Cardiac septum (tissue), 1 donor: ENCODE measurements around the gene MED1. TPM values are rescaled to one million over a fixed set of nuclear protein-coding genes. Genes with fewer than 3 reads are reported as not detected.
"Not testable (repeated sequence)": the region's sequence is repeated elsewhere in the genome, so short reads cannot be mapped to it uniquely, and the experiment has no call there.

Experiments used
- DNase-seq: peaks from one replicate; pipeline ENCODE4 v3.0.0-alpha.2; 2020; ENCODE audit warnings: low spot score
- intact Hi-C: fragments of 100-400 bp; cut with DNase I; formaldehyde crosslinking; loops from one replicate; pipeline ENCODE4 v1.14.0; 2022
- total RNA-seq: library from RNA; stranded (reverse); fragmentation: NEBNext Ultra II Directional; extraction: Animal tissue kit (Norgen Biotek cat#: 25700); gene quantifications from one replicate; pipeline ENCODE4 v1.2.1, GENCODE V29; 2021
- donor health status: DM: no; HTN: no; CAD: no.

MED1 gene
- total RNA-seq, 1 donor from 2014 or later: 24.2 TPM

DNA sequence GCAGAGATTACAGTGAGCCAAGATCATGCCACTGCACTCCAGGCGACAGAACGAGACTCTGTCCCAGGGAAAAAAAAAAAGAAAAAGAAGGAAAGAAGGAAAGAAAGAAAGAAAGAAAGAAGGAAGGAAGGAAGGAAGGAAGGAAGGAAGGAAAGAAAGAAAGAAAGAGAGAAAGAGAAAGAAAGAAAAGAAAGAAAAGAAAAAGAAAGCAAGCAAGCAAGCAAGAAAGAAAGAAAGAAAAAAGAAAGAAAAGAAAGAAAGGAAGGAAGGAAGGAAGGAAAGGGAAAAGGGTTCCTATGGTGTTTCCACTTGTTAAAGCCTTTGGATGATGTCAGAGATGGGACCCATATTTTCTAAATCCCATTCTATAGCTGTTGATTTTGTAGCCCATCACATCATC is 11.2 kb downstream of the MED1 start:
- intact Hi-C loops, DNase-seq: not testable (repeated sequence)

DNA sequence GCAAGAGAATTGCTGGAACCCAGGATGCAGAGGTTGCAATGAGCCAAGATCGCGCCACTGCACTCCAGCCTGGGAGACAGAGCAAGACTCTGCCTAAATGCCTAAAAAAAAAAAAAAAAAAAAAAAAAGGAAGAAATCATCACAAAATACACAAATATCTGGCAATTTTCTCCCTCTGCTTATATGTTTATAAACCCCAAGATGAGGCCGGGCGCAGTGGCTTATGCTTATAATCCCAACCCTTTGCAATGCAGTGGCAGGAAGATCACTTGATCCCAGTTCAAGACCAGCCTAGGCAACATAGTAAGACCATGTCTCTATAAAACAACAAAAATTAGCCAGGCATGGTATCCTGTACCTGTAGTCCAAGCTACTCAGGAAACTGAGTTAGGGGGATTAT is 21.5 kb downstream of the MED1 start:
- no peak for DNase-seq
- intact Hi-C loops: no loop called here

DNA sequence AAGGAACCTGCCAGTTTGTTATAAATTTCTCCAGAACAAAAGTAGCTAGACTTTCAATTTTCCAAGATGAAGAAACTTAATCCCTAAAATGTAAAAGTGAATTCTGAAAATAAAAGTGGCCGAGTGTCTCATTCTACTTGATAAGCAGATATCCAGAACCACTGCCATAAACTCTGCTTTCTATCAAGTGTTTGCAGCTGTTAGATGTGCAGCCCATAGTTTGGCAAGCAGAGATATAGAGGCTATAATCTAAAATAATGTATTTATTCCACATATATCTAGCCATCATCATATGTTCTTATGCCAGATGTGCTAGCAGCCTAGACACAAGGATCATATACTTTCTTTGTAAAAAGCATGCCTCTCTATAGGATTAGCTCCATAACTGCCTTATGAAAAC is 34.9 kb downstream of the MED1 start:
- intact Hi-C loops: no loop called here
- no peak for DNase-seq

- intact Hi-C loops: no loop called here
- DNase-seq: no peak
Observed at GRCh38 chr17:39410279-39410678, 40.8 kb downstream of the MED1 start.

GRCh38 chr17:39408360-39408759 is 42.7 kb downstream of the MED1 start:
- no peak for DNase-seq
- intact Hi-C loops: loop anchor here (10.0 kb wide), 1 partner anchor 134 kb away; no protein-coding TSS in a partner anchor

GRCh38 chr17:39406951-39407350 is 44.1 kb downstream of the MED1 start:
- intact Hi-C loops: loop anchor here (10.0 kb wide), 1 partner anchor 132 kb away; no protein-coding TSS in a partner anchor
- DNase-seq: no peak

- DNase-seq: no peak
- intact Hi-C loops: loop anchor here (10.0 kb wide), 1 partner anchor 131 kb away; no protein-coding TSS in a partner anchor
Observed at GRCh38 chr17:39405436-39405835, 45.6 kb downstream of the MED1 start.

DNA sequence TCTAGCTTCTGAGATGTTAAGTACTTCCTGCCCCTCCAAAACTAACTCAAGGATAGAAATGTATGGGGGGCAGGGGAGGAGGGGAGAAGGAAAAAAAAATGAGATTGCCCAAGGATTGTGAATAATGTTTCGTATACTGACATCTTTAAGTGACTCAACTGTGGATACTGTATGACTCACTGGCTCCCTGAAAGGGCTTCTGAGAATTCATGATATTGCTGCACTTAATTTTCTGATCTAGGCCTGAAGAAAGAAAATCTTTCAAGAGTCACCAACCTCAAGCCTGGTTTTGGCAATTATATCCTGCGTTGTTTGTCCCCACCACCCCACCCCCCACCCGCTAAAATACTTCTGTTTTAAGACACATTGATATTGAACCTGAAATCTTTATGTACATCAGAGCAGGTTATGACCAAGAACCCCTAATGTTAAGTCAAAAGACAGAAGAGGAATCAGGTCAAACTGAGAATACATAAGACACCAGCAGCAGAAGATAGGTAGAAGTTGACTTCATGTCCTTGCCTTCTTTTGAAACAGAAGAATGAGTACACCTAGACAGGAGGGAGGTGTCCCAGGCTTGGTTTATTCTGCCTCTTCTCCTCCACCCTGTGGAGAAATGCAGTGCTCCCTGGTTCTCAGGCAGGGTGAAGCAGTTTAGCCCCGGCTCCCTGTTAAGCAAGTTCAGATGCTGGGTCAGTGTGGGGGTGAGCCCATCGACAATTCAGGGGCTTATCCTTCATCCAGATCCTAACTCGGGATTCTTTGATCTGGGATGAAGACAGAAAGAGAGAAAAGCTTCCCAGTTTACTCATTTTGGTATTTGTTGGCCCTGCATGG is 46.3 kb downstream of the MED1 start:
- intact Hi-C loops: loop anchor here (10.0 kb wide), 1 partner anchor 130 kb away; no protein-coding TSS in a partner anchor
- no peak for DNase-seq

DNA sequence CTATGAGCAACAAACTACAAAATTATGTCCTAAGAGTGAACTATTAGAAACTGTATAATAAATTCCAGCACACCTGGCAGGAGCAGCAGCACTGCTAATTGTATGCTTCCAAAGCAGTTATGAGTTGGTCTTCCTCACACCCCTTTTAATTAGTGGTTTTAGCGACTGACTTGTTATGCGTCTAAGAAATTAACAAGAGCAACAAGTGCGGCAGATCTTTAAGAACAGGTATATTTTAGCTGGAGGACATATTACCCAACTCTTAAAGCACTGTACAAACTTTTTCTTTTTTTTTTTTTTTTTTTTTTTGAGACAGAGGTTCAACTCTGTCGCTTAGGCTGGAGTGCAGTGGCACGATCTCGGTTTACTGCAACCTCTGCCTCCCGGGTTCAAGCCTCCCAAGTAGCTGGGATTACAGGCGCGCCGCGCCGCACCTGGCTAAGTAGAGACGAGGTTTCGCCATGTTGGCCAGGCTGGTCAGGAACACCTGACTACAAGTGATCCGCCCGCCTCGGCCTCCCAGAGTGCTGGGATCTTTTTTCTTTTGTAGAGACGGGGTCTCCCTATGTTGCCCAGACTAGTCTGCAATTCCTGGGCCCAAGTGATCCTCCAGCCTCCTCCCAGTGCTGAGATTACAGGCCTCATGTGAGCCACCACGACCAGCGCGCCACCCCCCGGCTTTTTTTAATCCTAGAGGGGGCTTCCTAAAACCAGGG is 48.0 kb downstream of the MED1 start:
- no peak for DNase-seq
- intact Hi-C loops: loop anchor here (2.0 to 10.0 kb wide), 2 partner anchors 48 to 128 kb away; partner anchors contain the start of gene MED1

GRCh38 chr17:39402244-39402889 is 48.7 kb downstream of the MED1 start:
- intact Hi-C loops: loop anchor here (2.0 to 10.0 kb wide), 2 partner anchors 48 to 128 kb away; partner anchors contain the start of gene MED1
- DNase-seq: peak; percentile 97

- intact Hi-C loops: loop anchor here (2.0 to 10.0 kb wide), 2 partner anchors 49 to 127 kb away; partner anchors contain the start of gene MED1
- peak; percentile 97 for DNase-seq
Observed at GRCh38 chr17:39401412-39402243, 49.4 kb downstream of the MED1 start, which contains the start of gene FBXL20. Gene FBXL20, minus strand, starts transcription at chr17:39401626. Its CDS starts 224 bp downstream, at chr17:39401402.

DNA sequence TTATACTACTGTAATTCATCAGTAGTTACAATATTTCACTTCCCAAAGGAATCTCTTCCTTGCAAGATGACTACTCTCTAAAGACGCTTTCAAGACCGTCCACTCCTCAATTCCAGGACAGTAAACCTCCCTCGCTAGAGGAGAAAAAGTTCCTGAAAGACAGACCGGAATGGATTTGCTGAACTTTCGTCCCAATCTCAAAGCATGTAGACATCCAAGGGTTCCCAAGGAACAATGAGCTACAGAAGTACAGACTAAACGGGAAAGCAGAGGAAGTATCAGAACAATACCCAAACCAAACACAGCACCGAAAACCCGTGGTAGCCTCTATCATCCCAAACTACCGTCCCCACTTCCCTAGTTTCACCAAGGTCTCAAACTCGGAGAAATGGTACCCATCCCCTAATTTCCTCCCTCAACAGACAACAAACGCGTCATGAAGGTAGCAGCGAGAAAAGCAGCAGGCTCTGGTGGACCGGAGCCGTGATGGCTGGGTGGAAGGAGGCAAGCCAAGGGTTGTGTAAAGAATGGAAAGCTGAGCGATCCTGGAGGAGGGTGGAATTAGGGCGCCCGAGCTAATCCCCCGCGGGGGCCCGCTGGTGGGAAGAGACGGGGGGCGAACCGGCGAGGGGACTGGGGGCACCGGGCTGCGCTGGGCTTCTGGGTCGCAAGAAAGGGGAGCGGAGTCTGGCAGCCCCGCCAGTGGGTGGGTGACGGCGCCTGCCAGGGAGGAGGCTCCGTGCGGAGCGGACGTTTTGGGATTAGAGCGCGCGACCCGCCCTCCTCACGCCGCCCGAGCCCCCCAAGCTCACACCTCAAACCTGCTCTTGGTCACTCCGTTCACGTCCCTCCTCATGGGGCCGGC is 50.3 kb downstream of the MED1 start:
- intact Hi-C loops: loop anchor here (10.0 kb wide), 1 partner anchor 126 kb away; no protein-coding TSS in a partner anchor
- no peak for DNase-seq

GRCh38 chr17:39399791-39400190 is 51.3 kb downstream of the MED1 start:
- intact Hi-C loops: loop anchor here (10.0 kb wide), 1 partner anchor 125 kb away; no protein-coding TSS in a partner anchor
- DNase-seq: no peak

DNA sequence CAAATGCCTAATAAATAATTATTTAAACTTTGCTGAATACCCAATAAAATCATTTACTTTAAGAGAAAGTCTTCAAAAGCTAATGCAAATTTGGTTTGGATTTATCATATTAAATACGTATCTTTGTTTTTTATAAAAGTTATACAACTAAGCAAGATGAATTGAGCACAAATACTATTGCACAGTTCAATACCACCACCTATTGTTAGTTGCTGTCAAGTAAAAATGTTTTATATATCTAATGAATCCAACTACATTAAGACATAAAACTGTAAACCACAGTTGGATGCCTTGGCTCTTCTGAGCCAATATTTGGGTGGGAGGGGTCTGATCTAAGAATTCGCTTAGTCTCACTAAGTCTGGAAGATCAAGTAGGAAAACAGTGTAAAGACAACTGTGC is 57.3 kb downstream of the MED1 start:
- no peak for DNase-seq
- intact Hi-C loops: no loop called here

GRCh38 chr17:39391448-39391847 is 59.6 kb downstream of the MED1 start:
- no peak for DNase-seq
- intact Hi-C loops: no loop called here

- DNase-seq: no peak
- intact Hi-C loops: no loop called here
Observed at GRCh38 chr17:39385040-39385439, 66.0 kb downstream of the MED1 start.

DNA sequence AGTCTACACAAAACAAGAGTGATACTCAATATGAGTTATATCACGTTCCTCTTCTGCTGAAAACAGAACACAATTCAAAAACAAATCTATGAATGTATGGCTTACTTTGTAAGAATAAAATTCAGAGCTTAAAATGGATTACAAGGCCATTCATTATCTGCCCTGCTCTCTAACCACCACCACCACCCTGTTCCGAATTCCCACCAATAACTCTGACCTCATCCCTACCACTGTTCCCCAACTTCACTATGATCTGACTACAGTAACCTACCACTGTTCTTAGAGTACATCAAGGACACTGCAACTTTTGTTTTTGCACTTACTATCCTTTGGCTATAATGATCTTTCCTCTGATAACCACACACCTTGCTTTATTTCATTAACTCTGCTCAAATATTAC is 70.9 kb downstream of the MED1 start:
- intact Hi-C loops: no loop called here
- DNase-seq: no peak

DNA sequence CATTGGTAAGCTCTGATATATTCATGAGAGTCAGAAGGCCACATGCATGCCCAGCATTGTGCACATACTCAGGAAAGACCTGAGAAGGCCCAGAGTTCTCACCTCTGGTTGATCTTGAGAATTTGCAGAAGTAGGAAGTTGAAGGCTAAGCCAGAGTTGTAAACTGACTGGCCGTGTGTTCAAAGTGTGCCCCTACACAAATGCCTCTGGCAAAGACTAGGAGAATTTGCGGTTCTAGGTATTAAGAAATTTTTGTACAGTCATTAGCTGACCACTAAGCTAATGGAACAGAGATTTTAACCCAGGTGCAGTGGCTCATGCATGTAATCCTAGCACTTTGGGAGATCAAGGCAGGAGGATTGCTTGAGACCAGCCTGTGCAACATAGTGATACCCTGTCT is 74.6 kb downstream of the MED1 start:
- intact Hi-C loops: no loop called here
- DNase-seq: no peak
